MM.1S (cell line): ENCODE measurements around the gene LIPA.

Source experiments
- DNase-seq: peaks from one replicate; pipeline ENCODE4 v3.0.0-alpha.2; 2015
- H2AFZ ChIP-seq: fragments of 300-600 bp; sonication (generic); 2 replicates; pipeline ENCODE4 v1.6.0; 2016; ENCODE audit warnings: antibody characterized with exemption, low read length
- H3F3A ChIP-seq: fragments of 300-600 bp; sonication (generic); 2 replicates; pipeline ENCODE4 v1.6.1; 2016; ENCODE audit warnings: mild to moderate bottlenecking, antibody characterized with exemption, low read length, moderate library complexity, mixed read lengths; ENCODE audit not compliant: insufficient read depth
- H3K27ac ChIP-seq: fragments of 300-600 bp; sonication (generic); 2 replicates; pipeline ENCODE4 v1.5.1; 2016; ENCODE audit warnings: mild to moderate bottlenecking, low read length
- H3K27me3 ChIP-seq: fragments of 300-600 bp; sonication (generic); replicated peaks from 2 replicates; pipeline ENCODE4 v1.6.0; 2016; ENCODE audit warnings: low read length; ENCODE audit not compliant: insufficient read depth
- H3K36me3 ChIP-seq: fragments of 300-600 bp; sonication (generic); replicated peaks from 2 replicates; pipeline ENCODE4 v1.6.1; 2016; ENCODE audit warnings: mild to moderate bottlenecking, low read length, mixed read lengths; ENCODE audit not compliant: insufficient read depth
- H3K4me1 ChIP-seq: fragments of 300-600 bp; sonication (generic); 2 replicates; pipeline ENCODE4 v1.6.1; 2016; ENCODE audit warnings: low read length, mixed read lengths
- H3K4me2 ChIP-seq: fragments of 300-600 bp; sonication (generic); 2 replicates; pipeline ENCODE4 v1.6.0; 2016; ENCODE audit warnings: low read depth, low read length
- H3K4me3 ChIP-seq: fragments of 300-600 bp; sonication (generic); 2 replicates; pipeline ENCODE4 v1.5.1; 2016; ENCODE audit warnings: low read length, mixed read lengths
- H3K79me2 ChIP-seq: fragments of 300-600 bp; sonication (generic); 2 replicates; pipeline ENCODE4 v1.6.1; 2016; ENCODE audit warnings: mixed run types, low read length, mixed read lengths
- H3K9ac ChIP-seq: fragments of 300-600 bp; sonication (generic); 2 replicates; pipeline ENCODE4 v1.6.1; 2016; ENCODE audit warnings: low read length, mixed read lengths
- H3K9me2 ChIP-seq: fragments of 300-600 bp; sonication (generic); replicated peaks from 2 replicates; pipeline ENCODE4 v1.6.1; 2016; ENCODE audit warnings: mild to moderate bottlenecking, low read length, mixed read lengths; ENCODE audit not compliant: insufficient read depth
- H3K9me3 ChIP-seq: fragments of 300-600 bp; sonication (generic); replicated peaks from 2 replicates; pipeline ENCODE4 v1.6.1; 2016; ENCODE audit warnings: mild to moderate bottlenecking, low read length, mixed read lengths; ENCODE audit not compliant: insufficient read depth
- H4K20me1 ChIP-seq: fragments of 300-600 bp; sonication (generic); 2 replicates; pipeline ENCODE4 v1.6.1; 2016; ENCODE audit warnings: mild to moderate bottlenecking, low read length, moderate library complexity, mixed read lengths; ENCODE audit not compliant: insufficient read depth
- EZH2 ChIP-seq: fragments of 300-600 bp; sonication (generic); optimal IDR thresholded peaks from 2 replicates; pipeline ENCODE3; 2017; ENCODE audit warnings: low read depth, mild to moderate bottlenecking, antibody characterized with exemption, low read length, mixed read lengths
- EZH2phosphoT487 ChIP-seq: fragments of 300-600 bp; sonication (generic); IDR thresholded peaks from 2 replicates; pipeline ENCODE4 v1.6.1; 2018; ENCODE audit warnings: antibody characterized with exemption, low read length
- TF ChIP-seq, protein P1 (sequence below): fragments of 300-600 bp; sonication (generic); IDR thresholded peaks from 2 replicates; pipeline ENCODE4 v1.5.1; 2016; ENCODE audit warnings: antibody characterized with exemption, low read length, mixed read lengths

The LIPA gene

DNA sequence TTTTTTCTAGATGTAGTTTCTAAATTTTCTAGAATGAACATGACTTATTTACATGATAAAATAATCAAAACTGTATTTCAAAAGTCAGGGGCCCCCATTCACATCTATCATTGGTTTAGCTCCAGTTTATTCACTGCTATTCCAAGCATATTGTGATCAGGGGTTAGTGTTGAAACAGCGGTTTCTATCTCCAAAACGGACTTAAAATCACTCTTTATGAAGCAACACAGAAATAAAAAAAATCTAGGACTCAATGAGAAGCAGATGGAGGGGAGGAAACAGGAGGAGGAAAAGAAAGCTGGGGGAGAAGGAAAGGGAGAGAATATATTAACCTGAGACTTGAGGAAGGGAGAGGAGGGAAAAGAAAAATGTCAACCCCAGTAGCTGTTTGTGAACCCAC, 29.7 kb downstream of the LIPA start:
- Histone ChIP-seq H3F3A (0 out of 2 replicates have a peak, but pooled peaks cover 4% of the 10 kb centered on the region), H3K9me3 (no peaks in the 10 kb centered on the region), H3K36me3 (no peaks in the 10 kb centered on the region), H3K27ac (no peak overlapping the region), H3K9ac (no peak overlapping the region), H3K4me1 (peaks cover 5% of the 10 kb centered on the region; the same call in 1 of the 2 replicates), H3K27me3 (no peaks in the 10 kb centered on the region), H3K9me2 (no peaks in the 10 kb centered on the region), H3K4me3 (no peak overlapping the region), H2AFZ (no peak overlapping the region), H3K79me2 (no peaks in the 10 kb centered on the region), H4K20me1 (no peaks in the 10 kb centered on the region), H3K4me2 (no peak overlapping the region)
- no peak for DNase-seq
- TF ChIP-seq, protein P1, sequence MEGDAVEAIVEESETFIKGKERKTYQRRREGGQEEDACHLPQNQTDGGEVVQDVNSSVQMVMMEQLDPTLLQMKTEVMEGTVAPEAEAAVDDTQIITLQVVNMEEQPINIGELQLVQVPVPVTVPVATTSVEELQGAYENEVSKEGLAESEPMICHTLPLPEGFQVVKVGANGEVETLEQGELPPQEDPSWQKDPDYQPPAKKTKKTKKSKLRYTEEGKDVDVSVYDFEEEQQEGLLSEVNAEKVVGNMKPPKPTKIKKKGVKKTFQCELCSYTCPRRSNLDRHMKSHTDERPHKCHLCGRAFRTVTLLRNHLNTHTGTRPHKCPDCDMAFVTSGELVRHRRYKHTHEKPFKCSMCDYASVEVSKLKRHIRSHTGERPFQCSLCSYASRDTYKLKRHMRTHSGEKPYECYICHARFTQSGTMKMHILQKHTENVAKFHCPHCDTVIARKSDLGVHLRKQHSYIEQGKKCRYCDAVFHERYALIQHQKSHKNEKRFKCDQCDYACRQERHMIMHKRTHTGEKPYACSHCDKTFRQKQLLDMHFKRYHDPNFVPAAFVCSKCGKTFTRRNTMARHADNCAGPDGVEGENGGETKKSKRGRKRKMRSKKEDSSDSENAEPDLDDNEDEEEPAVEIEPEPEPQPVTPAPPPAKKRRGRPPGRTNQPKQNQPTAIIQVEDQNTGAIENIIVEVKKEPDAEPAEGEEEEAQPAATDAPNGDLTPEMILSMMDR, result no peak
- TF ChIP-seq EZH2phosphoT487 (no peak), EZH2 (no peak)

DNA sequence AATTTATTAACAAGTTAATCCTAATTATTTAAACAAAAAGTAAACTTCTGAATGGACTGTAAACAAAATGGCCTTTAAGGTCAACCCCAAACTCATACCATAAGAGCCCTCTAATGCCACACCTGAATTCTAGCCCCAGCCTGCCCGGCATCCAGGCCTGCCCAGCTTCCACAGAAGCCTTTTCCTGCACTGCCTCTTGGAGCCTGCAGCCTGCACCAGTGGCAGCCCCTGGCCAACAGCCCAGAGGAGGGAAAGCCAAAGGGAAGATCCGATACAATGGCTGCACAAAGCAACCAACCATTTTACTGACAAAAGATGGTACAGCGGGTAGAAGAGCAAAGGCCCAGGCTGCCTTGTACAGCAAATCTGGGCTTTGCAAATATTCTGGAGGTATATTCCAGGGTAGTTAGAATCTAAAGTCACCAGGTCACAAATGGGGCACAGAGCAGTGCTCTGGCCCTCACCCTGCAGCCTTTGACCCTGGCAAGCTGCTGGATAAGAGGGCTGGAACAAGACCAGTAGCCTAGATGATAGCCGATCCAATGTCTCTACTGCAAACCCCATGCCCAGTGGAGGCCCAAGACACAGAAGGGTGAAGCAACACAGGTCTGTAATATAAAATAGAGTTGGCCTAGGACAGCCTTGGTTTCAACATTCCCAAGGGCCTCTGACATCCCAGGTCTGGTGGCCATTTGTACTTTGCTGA, 31.9 kb downstream of the LIPA start:
- Histone ChIP-seq H4K20me1 (no peaks in the 10 kb centered on the region), H3K9ac (no peak overlapping the region)

DNA sequence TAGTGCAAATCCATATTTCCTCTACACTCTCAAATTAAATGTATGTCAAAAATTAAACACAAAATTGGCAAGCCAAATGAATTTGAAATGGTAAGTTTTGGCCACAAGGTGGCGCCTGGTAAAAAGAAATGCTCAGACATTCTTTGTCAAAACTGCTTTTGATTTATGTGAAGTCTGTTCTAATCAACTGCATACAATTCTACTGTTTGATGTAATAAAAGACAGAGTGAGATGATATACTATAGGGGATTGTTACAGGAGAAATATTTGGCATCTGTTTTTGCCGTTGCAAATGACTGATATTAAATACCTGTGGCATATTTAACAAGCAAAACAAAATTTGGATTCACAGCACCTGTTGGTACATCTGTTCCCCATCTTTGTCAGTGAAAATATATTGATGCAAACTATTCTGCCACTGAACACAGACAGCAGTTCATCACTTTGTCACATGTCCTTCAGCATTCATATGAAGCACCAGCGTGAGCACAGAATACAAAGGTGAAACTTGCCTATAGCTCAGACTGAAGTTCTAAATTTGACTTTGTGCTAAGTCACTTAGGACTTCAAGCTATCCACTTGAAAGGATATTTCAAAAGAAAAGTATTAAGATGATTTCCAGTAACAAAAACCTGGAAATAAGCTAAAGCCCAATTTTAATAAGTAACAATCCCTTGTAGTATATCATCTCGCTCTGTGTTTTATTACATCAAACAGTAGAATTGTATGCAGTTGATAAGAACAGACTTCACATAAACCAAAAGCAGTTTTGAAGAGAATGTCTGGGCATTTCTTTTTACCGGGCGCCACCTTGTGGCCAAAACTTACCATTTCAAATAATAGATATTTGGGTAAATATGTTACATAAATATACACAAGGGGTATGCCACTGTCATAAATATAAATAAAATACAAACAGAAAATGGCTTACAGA, 34.3 kb downstream of the LIPA start:
- DNase-seq, result peak; percentile 75
- H3K9me3 ChIP-seq, result no peaks in the 10 kb centered on the region
- no peaks in the 10 kb centered on the region for H3K79me2 ChIP-seq
- no peaks in the 10 kb centered on the region for H3K27me3 ChIP-seq
- H3K4me2 ChIP-seq, result peak overlapping the region; percentile 18; the same call in 1 of the 2 replicates
- H3K9ac ChIP-seq, result no peak overlapping the region
- H3K4me1 ChIP-seq, result peaks cover 5% of the 10 kb centered on the region; the same call in 1 of the 2 replicates
- no peaks in the 10 kb centered on the region for H3K9me2 ChIP-seq
- H3K36me3 ChIP-seq, result no peaks in the 10 kb centered on the region
- H3K4me3 ChIP-seq, result no peak overlapping the region
- no peak overlapping the region for H3K27ac ChIP-seq
- H2AFZ ChIP-seq, result no peak overlapping the region
- 0 out of 2 replicates have a peak, but pooled peaks cover 4% of the 10 kb centered on the region for H3F3A ChIP-seq
- TF ChIP-seq EZH2, result no peak
- TF ChIP-seq EZH2phosphoT487, result no peak
- TF ChIP-seq, protein P1, result peak; percentile 68
- H4K20me1 ChIP-seq, result no peaks in the 10 kb centered on the region

More for the DNA sequence above, 31.9 kb downstream of the LIPA start:
- no peaks in the 10 kb centered on the region for H3K36me3 ChIP-seq
- no peaks in the 10 kb centered on the region for H3K79me2 ChIP-seq
- H2AFZ ChIP-seq, result no peak overlapping the region
- H3K9me3 ChIP-seq, result no peaks in the 10 kb centered on the region
- no peaks in the 10 kb centered on the region for H3K27me3 ChIP-seq
- H3K4me1 ChIP-seq, result peaks cover 5% of the 10 kb centered on the region; the same call in 1 of the 2 replicates
- no peak overlapping the region for H3K4me2 ChIP-seq
- H3K27ac ChIP-seq, result no peak overlapping the region
- no peaks in the 10 kb centered on the region for H3K9me2 ChIP-seq
- no peak overlapping the region for H3K4me3 ChIP-seq
- TF ChIP-seq, protein P1, result no peak
- TF ChIP-seq EZH2 (no peak), EZH2phosphoT487 (no peak)
- H3F3A ChIP-seq, result 0 out of 2 replicates have a peak, but pooled peaks cover 4% of the 10 kb centered on the region
- DNase-seq, result no peak
